ENCODE results near the gene PAGE1. TPM values are rescaled to one million over a fixed set of nuclear protein-coding genes. Genes with fewer than 3 reads are reported as not detected.
A peak's percentile ranks its signal among the peaks of the same experiment; 100 is the strongest.
"Not testable (repeated sequence)": the region's sequence is repeated elsewhere in the genome, so short reads cannot be mapped to it uniquely, and the experiment has no call there.

Gene PAGE1
- total and polyA plus RNA-seq, 7 donors = not detected

DNA sequence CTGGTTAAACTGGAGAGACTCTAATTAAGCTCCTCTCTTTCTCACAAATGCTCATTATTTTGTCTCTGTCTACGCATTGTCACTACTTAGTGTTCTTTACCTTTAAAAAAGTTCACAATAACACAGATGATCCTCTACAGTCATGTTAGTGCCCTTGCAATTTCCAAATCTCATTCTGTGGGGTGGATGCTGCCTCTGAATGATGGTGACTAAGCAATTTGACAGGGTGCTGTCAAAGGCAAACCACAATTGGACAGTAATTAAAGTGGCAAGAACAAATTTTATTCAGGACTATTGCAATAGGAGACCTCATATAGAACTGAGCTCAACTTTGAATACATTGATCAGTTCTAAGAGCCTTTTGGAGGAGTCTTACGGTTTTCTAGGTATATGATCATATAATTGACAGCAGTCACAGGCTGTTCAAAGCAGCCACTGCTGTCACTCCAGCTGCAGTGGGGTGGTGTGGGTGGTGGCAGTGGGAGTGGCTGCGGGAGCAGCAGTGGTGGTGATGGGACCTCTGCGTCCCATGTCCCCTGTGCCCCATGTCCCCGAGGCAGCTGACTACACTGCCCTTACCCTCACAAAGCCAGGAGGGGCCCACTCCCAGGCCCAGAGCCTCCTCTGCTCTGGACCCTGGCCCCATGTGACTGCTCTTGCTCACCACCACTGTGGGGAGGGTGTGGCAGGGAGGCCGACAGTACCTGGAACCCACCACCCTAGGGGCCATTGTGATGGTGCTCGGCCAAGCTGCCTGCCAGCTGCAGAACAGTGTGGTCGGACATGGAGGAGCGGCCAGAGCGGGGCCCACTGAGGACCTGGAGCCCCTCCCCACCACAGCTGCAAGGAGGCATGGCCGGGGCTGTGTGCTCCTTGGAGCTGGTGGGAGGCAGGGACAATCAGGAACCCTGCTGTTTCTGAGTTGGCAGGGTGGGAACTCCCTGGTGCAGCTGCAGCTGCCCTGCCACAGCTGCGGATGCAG, 30.4 kb upstream of the PAGE1 start:
- H3K27me3 ChIP-seq (ENCODE audit: insufficient read depth in 3 of 3, low read length in 2 of 3) = no peaks in the 10 kb centered on the region
- peak overlapping the region; percentile 66 for H3K4me3 ChIP-seq
- peak; percentile 25 to 57 for DNase-seq
- no peaks in the 10 kb centered on the region for H3K4me1 ChIP-seq
- ATAC-seq = peak; percentile 86 to 90 (median 88)
- H3K27ac ChIP-seq = peak overlapping the region; percentile 90
- no peaks in the 10 kb centered on the region for H3K36me3 ChIP-seq (ENCODE audit: insufficient read depth in 1 of 2, low read depth in 1 of 2)
- intact Hi-C loops (cut with DNase I) = loop anchor here in 1 of 2 donors (10.0 kb wide), 1 partner anchor 51 kb away; no protein-coding TSS in a partner anchor
- H3K9me3 ChIP-seq = no peaks in the 10 kb centered on the region
- TF ChIP-seq, protein P1, sequence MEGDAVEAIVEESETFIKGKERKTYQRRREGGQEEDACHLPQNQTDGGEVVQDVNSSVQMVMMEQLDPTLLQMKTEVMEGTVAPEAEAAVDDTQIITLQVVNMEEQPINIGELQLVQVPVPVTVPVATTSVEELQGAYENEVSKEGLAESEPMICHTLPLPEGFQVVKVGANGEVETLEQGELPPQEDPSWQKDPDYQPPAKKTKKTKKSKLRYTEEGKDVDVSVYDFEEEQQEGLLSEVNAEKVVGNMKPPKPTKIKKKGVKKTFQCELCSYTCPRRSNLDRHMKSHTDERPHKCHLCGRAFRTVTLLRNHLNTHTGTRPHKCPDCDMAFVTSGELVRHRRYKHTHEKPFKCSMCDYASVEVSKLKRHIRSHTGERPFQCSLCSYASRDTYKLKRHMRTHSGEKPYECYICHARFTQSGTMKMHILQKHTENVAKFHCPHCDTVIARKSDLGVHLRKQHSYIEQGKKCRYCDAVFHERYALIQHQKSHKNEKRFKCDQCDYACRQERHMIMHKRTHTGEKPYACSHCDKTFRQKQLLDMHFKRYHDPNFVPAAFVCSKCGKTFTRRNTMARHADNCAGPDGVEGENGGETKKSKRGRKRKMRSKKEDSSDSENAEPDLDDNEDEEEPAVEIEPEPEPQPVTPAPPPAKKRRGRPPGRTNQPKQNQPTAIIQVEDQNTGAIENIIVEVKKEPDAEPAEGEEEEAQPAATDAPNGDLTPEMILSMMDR (IDR thresholded peaks at IDR 0.05) = no peak
- WGBS, 3 donors = 32 to 54% (median 52%) methylated on average over 6 to 12 of the region's 12 CpGs

DNA sequence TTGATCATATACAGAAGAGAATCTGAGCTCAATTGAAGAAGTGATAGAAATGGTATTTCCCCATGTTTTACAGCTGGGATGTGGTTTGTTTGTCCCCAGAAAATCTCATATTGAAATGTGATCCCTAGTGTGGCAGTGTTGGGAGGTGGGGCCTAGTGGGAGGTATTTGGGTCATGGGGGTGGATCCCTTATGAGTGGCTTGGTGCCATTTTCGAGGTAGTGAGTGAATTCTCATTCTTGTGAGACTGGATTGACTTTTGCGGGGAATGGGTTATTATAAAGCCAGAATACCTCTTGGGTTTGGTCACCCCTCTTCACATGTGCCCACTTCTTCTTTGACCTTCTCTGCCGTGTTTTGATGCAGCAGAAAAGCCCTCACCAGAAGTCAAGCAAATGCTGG, 29.6 kb upstream of the PAGE1 start:
- peak overlapping the region; percentile 90 for H3K27ac ChIP-seq
- H3K4me3 ChIP-seq = peak overlapping the region; percentile 66
- WGBS, 3 donors = 30 to 58% (median 41%) methylated on average over 3 of the region's 3 CpGs
- no peaks in the 10 kb centered on the region for H3K9me3 ChIP-seq
- no peaks in the 10 kb centered on the region for H3K27me3 ChIP-seq (ENCODE audit: insufficient read depth in 3 of 3, low read length in 2 of 3)
- TF ChIP-seq, protein P1 (IDR thresholded peaks at IDR 0.05) = no peak
- H3K4me1 ChIP-seq = no peaks in the 10 kb centered on the region
- intact Hi-C loops (cut with DNase I) = loop anchor here in 1 of 2 donors (10.0 kb wide), 1 partner anchor 51 kb away; no protein-coding TSS in a partner anchor
- ATAC-seq = peak; percentile 77 to 86 (median 80)
- no peak for DNase-seq
- H3K36me3 ChIP-seq (ENCODE audit: insufficient read depth in 1 of 2, low read depth in 1 of 2) = no peaks in the 10 kb centered on the region

DNA sequence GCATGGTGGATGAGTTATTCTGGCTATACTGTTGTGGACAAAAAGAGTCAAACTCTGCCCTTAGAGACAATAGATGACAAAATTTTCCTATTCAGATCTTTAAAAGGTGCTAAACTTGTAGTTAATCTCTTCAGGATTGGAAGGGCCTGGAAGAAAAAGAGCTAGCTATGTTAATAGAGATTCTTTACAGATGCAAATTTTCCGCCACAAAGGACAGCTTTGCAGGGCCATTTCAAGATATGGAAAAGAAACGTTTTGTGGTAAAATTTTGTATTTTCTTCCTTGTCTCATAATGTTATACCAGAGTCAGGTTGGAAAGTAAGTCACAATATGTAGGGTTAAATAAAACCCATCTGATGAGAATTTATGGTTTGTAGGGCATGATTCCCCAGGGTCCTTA, 24.3 kb upstream of the PAGE1 start:
- not testable (repeated sequence) for ATAC-seq; H3K27ac ChIP-seq; H3K4me3 ChIP-seq; H3K9me3 ChIP-seq; H3K36me3 ChIP-seq (ENCODE audit: insufficient read depth in 1 of 2, low read depth in 1 of 2); H3K4me1 ChIP-seq; H3K27me3 ChIP-seq (ENCODE audit: insufficient read depth in 3 of 3, low read length in 2 of 3); DNase-seq
- intact Hi-C loops (cut with DNase I) = loop anchor here in 1 of 2 donors (10.0 kb wide), 1 partner anchor 45 kb away; no protein-coding TSS in a partner anchor
- 45 to 71% (median 61%) methylated on average over 2 of the region's 2 CpGs for WGBS, 3 donors

DNA sequence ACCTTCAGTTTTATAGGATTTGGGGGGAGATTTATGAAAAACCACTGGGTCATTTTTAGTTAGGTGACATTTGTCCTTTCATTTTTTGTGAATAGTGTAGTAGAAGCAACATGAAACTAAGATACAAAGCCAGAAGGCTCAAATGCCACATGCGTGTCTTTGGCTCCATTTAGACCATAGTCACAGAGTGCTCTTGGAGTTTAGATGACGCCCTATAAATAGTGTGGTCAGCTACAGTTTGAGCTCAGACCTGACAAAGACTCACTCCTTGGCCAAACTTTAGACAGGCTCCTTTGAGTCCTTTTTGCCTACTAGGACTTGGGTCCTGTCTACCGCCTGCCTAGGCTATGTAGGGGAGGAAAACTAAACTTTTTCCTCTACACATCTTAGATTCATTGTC, 16.8 kb upstream of the PAGE1 start:
- WGBS, 3 donors = 30 to 54% (median 46%) methylated on average over 3 of the region's 3 CpGs
- peak overlapping the region; percentile 78 for H3K27ac ChIP-seq
- DNase-seq = no peak
- intact Hi-C loops (cut with DNase I) = no loop called here
- TF ChIP-seq, protein P1 (IDR thresholded peaks at IDR 0.05) = no peak
- H3K9me3 ChIP-seq = no peaks in the 10 kb centered on the region
- no peak overlapping the region for H3K4me3 ChIP-seq
- ATAC-seq = peak; percentile 80 to 95 (median 92)
- peaks cover 7% of the 10 kb centered on the region for H3K4me1 ChIP-seq
- H3K36me3 ChIP-seq (ENCODE audit: insufficient read depth in 1 of 2, low read depth in 1 of 2) = no peaks in the 10 kb centered on the region
- H3K27me3 ChIP-seq (ENCODE audit: insufficient read depth in 3 of 3, low read length in 2 of 3) = peaks cover 0 to 10% (median 0%) of the 10 kb centered on the region in 3 donors

DNA sequence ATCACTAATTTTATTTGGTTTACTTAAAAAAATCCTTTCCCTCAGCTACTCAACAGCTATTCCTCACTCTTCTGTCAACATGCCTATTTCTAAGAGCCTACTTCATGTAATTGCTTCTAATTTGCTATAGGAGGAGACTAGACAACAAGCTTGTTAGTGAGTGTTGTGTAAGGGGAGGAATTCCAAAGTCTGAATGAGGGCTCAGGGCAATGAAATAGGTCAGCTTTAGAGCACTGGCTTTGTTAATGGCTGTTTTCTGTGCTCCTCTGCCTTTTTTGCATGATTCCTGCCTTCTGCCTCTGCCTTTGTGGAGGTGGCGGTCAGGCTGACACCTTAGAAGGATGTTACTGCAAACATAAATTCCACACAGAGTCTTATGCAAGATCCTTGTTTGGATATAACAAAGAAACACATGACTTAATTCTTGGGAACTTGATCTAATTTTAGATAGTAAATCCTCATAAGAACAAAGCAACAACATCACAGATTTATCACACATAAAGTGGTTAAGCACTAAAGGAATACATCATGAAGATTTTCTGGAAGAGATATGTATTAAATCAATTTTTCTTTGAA, 15.0 kb upstream of the PAGE1 start:
- Histone ChIP-seq H3K27me3 (ENCODE audit: insufficient read depth in 3 of 3, low read length in 2 of 3) (peaks cover 0 to 10% (median 0%) of the 10 kb centered on the region in 3 donors), H3K9me3 (no peaks in the 10 kb centered on the region), H3K4me3 (no peak overlapping the region), H3K27ac (peak overlapping the region; percentile 78), H3K36me3 (ENCODE audit: insufficient read depth in 1 of 2, low read depth in 1 of 2) (no peaks in the 10 kb centered on the region), H3K4me1 (peaks cover 7% of the 10 kb centered on the region)
- WGBS, 3 donors = 40 to 67% (median 54%) methylated on average over 1 of the region's 1 CpG
- peak in 2 of 4 donors; percentile 59 to 60 for ATAC-seq
- intact Hi-C loops (cut with DNase I) = no loop called here
- TF ChIP-seq, protein P1 (IDR thresholded peaks at IDR 0.05) = no peak
- no peak for DNase-seq

All from psoas muscle (tissue), 8 donors.